Ishikawa (cell line): ENCODE measurements around the gene CNIH4.

Source experiments
- CEBPB ChIP-seq: IDR thresholded peaks from 2 replicates; pipeline ENCODE4 v1.6.1; 2012
- FOXM1 ChIP-seq: IDR thresholded peaks from 2 replicates; pipeline ENCODE4 v1.6.1; 2012; ENCODE audit warnings: low read depth, borderline replicate concordance
- TAF1 ChIP-seq: IDR thresholded peaks from 2 replicates; pipeline ENCODE4 v1.6.1; 2012; ENCODE audit warnings: low read depth, mild to moderate bottlenecking
- ZBTB7A ChIP-seq: IDR thresholded peaks from 2 replicates; pipeline ENCODE4 v1.6.1; 2012; ENCODE audit warnings: low read depth

DNA sequence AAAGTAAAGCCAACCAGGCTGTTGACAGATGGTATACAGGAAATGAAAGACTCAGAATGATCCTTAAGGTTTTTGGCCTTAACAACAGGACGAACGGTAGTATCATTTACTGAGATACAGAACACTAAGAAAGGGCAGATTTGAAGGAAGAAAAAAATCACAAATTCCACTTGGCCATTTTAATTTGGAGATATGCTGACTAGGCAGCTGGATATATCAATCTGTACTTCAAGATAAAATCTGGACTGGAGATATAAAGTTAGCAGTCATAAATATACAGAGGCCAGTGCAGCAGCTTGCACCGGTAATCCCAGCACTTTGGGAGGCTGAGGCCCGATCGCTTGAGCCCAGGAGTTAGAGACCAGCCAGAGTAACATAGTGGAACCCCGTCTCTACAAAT is 28.0 kb upstream of the CNIH4 start:
- no peak for TF ChIP-seq FOXM1
- TF ChIP-seq ZBTB7A, result no peak
- TF ChIP-seq CEBPB, result no peak
- TF ChIP-seq TAF1, result no peak
